Vagina (tissue), 2 donors: Measurements from ENCODE around the gene GPR162.

ENCODE experiments used
- CTCF ChIP-seq, 3 experiments: fragments of 450-650 bp in 2 of 3; fragments of 200-600 bp in 1 of 3; sonication (generic) in 1 of 3; IDR thresholded peaks; one replicate each; pipeline ENCODE4 v1.5.1; 2017 to 2019; ENCODE audit warnings: antibody characterized with exemption in 3 of 3, mild to moderate bottlenecking in 2 of 3, moderate library complexity in 2 of 3
- POLR2A ChIP-seq, 2 donors: fragments of 450-650 bp; IDR thresholded peaks; one replicate each; pipeline ENCODE4 v1.6.1; 2017; ENCODE audit warnings: antibody characterized with exemption in 2 of 2, mild to moderate bottlenecking in 2 of 2, moderate library complexity in 2 of 2
- POLR2AphosphoS5 ChIP-seq, 2 donors: sonication (generic); formaldehyde crosslinking; IDR thresholded peaks; one replicate each; pipeline ENCODE4 v1.9.0; 2017; ENCODE audit warnings: antibody characterized with exemption in 2 of 2, mild to moderate bottlenecking in 2 of 2, low read depth in 1 of 2; ENCODE audit not compliant: insufficient read depth in 1 of 2

- TF ChIP-seq CTCF (IDR thresholded peaks at IDR 0.05) (no peak), POLR2A (IDR thresholded peaks at IDR 0.05) (no peak), POLR2AphosphoS5 (IDR thresholded peaks at IDR 0.05; ENCODE audit: insufficient read depth in 1 of 2, low read depth in 1 of 2) (no peak)
Observed at GRCh38 chr12:6823182-6824084, 1.8 kb downstream of the GPR162 start.
